Articular chondrocyte of knee joint (primary cell): ENCODE measurements around the gene STK40. TPM values are rescaled to one million over a fixed set of nuclear protein-coding genes. Genes with fewer than 3 reads are reported as not detected.

ENCODE experiments used
- small RNA-seq: library from RNA; depleted of rRNA; stranded (forward); fragments of <200 nt; gene quantifications from one replicate; pipeline ENCODE3, GENCODE V24; 2012
- total RNA-seq: library from RNA; depleted of rRNA; stranded (reverse); fragments of >200 nt; gene quantifications from 2 replicates; pipeline ENCODE4 v1.2.3, GENCODE V29; 2012

STK40 gene, protein sequence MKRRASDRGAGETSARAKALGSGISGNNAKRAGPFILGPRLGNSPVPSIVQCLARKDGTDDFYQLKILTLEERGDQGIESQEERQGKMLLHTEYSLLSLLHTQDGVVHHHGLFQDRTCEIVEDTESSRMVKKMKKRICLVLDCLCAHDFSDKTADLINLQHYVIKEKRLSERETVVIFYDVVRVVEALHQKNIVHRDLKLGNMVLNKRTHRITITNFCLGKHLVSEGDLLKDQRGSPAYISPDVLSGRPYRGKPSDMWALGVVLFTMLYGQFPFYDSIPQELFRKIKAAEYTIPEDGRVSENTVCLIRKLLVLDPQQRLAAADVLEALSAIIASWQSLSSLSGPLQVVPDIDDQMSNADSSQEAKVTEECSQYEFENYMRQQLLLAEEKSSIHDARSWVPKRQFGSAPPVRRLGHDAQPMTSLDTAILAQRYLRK
- 9.6 and 9.8 TPM in 2 replicates for total RNA-seq

DNA sequence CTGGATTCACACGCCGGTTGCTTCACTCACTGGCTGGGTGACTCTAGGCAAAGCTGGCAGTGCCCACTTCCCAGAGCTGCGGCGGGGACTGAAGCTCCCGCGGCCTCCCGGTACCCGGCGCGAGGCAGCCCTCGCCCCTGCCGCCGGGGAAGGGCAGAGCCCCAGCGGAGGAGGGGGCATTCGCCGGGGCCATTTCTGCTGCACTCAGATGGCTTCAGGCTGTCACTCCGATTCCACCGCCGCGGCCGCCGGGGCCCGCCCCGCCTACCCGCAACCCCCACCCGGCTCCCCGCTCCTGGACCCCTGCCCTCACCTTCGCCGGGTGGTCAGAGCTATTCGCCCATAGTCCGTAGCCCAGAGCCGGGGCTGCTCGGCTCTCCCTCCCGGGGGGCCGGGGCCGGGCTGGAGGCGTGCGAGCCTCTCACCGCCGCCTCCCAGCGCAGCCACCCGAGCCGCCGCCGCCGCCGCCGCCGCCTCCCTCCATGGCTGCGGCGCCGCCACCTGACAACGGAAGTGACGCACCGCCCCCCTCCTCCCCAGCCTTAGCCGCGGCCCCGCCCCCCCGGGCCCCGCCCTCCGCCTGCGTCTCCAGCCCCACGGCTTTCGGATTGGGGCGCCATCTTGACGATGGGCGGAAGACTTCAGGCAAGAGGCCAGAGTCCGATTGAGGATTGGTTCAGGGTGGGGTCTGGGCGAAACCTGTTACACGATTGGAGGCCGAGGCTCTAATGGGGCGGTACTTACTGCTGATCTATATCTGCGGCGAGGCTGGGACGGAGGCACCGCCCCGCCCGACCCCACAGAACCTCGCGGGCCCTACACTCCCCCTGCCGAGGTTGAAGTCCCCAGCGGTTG lies at the start of gene STK40:
TSS of gene STK40 (minus strand) at position 515 of the 855 bp plus-strand sequence. CDS start 24,592 bp downstream, outside the sequence.

DNA sequence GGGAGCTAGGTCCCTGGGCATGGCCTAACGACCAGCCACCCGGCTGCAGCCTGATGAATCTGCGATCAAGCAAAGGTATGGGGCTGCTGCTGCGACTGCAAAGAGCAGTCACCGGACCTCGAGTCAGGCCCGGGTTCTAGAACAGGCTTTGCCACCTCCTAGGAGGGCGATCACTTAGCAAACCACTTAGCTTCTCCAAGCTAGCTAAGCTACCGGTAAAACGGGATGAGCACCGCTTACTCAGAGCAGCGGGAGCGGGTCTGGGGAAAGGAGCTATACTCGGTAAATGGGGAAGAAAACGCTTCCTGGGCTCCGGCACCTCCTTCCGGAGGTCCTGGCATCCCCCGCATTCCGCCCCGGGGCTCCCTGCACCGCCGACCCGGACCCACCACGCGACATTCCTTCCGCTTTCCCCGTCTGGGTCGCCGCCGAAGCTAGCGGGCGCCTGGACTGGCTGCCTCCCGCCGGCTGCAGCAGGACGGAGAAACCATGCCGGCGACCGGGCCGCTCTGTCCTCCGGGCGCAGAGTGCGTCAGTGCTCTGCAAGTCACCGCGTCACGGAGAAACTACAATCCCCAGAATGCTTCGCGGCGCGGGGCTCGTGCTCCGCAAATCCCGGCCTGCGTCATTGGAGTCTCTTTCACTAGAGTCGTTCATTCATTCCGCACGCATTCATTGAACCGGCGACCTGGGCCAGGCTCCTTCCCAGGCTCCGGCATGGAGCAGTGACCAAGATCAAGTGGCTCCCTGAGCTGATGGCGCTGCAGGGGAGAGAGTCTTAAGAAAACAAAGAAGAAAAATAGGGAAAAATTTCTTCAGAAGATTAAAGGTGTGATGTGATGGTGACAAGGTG lies 11.9 kb upstream of the STK40 start, which contains the start of gene LSM10:
TSS of gene LSM10 (minus strand) at position 531 of the 853 bp plus-strand sequence. CDS start 3,779 bp downstream, outside the sequence.

DNA sequence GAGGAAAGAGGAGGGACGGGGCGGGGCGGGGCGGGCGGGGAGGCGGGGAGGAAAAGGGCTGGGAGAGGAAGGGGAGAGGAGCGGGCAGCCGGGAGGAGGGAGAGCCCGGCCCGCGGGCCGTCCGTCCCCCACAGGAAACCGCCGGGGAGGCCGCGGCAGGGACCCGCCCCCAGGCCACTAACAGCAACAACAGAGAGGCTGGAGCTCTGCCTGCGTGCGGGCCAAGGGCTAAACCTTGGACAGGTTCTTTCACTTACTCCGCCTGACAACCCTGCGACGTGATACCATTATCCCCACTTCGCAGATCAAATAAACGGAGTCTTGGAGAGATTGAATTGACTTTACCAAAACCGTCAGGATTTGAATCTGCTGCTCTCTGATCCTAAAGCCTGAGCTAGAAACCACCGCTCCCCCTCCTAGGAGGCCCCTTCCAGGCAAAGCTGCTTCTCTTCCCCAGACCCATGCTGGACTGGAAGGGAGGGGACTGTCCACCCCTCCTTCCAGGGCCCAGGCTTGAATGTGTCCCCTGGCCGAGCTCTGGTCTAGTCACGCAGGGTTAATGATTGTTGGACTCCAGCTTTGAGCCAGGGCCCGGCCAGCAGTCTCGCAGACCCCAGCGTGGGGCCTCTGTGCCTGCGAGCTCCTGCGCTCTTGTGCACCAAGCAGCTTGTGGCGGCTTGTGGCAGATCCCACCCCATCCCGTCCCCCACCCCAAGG lies 61.9 kb downstream of the STK40 start, which contains the start of gene EVA1B:
TSS of gene EVA1B (minus strand) at position 10 of the 717 bp plus-strand sequence. CDS start 608 bp downstream, outside the sequence.

DNA sequence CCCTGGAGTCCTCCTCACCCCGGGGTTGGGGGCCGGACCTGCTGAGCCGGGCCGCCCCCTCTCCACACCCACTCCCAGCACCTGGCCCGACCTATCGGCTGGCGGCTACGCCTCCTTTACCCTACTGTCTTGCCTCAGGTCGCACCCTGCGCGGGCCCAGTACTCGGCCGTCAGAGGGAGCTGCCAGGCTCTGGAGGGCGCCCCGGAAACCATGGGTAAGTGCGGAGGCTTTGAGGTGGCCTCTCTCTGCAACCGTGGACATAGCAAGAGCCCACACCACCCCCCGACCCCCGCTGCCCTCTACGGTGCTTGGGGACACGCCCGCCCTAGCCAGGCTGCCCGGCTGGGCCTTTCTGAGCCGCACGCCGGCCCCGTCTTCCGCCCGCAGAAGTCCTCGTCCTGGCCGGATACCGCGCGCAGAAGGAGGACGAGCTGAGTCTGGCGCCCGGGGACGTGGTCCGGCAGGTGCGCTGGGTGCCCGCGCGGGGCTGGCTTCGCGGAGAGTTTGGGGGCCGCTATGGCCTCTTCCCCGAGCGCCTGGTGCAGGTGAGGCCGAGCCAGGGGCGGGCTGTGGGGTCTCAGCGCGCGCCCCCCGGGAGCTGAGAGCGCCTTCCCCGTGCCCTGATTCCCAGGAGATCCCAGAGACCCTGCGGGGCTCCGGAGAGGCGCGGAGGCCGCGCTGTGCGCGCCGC lies 79.4 kb downstream of the STK40 start, which contains the start of gene SH3D21:
TSS of gene SH3D21 (plus strand) at position 159 of the 692 bp plus-strand sequence. CDS start at position 212, 53 bp downstream.

Small RNA genes within 50 kb of the gene (small RNA-seq; reads per million reads assigned to genes)
- gene RNU4-27P = not detected
- gene SNORA63C = 1.3 reads per million, percentile 57 among the genes with 10 or more reads in this experiment

Other genes with a start within 250 kb of the STK40 start
- gene TRAPPC3, start 236.4 kb downstream of the STK40 start, total RNA-seq = 90.0 and 97.1 TPM in 2 replicates
- 76.4 and 85.6 TPM in 2 replicates for gene MAP7D1, start 229.8 kb downstream of the STK40 start, total RNA-seq
- gene THRAP3, start 161.5 kb downstream of the STK40 start, total RNA-seq = 121 and 148 TPM in 2 replicates
- 4.8 and 5.0 TPM in 2 replicates for gene SH3D21, start 79.6 kb downstream of the STK40 start, total RNA-seq
- 111 and 135 TPM in 2 replicates for gene EVA1B, start 62.3 kb downstream of the STK40 start, total RNA-seq
- 4.8 and 7.7 TPM in 2 replicates for gene LSM10, start 12.0 kb upstream of the STK40 start, total RNA-seq
- gene OSCP1, start 64.5 kb upstream of the STK40 start, total RNA-seq = 13.3 and 17.1 TPM in 2 replicates
- gene MRPS15, start 78.5 kb upstream of the STK40 start, total RNA-seq = 71.9 and 84.3 TPM in 2 replicates
- not detected in 2 replicates for gene CSF3R, start 97.0 kb upstream of the STK40 start, total RNA-seq